Nephron (organoid): ENCODE results near the gene TRMT44.

Experiments
- H3K27ac Mint-ChIP-seq, 3 experiments: 2 replicates each; pipeline ENCODE4 v1.8.0; 2020; ENCODE audit warnings: mixed read lengths in 3 of 3, mild to moderate bottlenecking in 2 of 3, moderate library complexity in 1 of 3
- H3K27me3 Mint-ChIP-seq: 2 replicates; pipeline ENCODE4 v1.8.0; 2021; ENCODE audit warnings: low read depth, mild to moderate bottlenecking, moderate library complexity, mixed read lengths
- H3K36me3 Mint-ChIP-seq: 2 replicates; pipeline ENCODE4 v1.8.0; 2020; ENCODE audit warnings: low read depth, mixed read lengths
- H3K4me1 Mint-ChIP-seq: 2 replicates; pipeline ENCODE4 v1.8.0; 2020; ENCODE audit warnings: mixed read lengths
- H3K4me3 Mint-ChIP-seq, 3 experiments: 2 replicates each; pipeline ENCODE4 v1.8.0; 2020; ENCODE audit warnings: mild to moderate bottlenecking in 3 of 3, mixed read lengths in 3 of 3, moderate library complexity in 2 of 3
- H3K9me3 Mint-ChIP-seq: 2 replicates; pipeline ENCODE4 v1.8.0; 2020; ENCODE audit warnings: mixed read lengths
- CTCF ChIP-seq, 3 experiments: fragments of 200-600 bp; sonication (generic); IDR thresholded peaks; one replicate each; pipeline ENCODE4 v1.5.0; 2021; ENCODE audit warnings: antibody characterized with exemption in 3 of 3; ENCODE audit not compliant: unreplicated experiment in 3 of 3

The TRMT44 gene

GRCh38 chr4:8399298-8399697 lies 41.3 kb upstream of the TRMT44 start:
- Mint-ChIP-seq H3K4me3 (no peak overlapping the region), H3K27ac (no peak overlapping the region), H3K27me3 (peaks cover 7% of the 10 kb centered on the region), H3K9me3 (no peaks in the 10 kb centered on the region), H3K4me1 (peaks cover 55% of the 10 kb centered on the region), H3K36me3 (peaks cover 19% of the 10 kb centered on the region)
- no peak for TF ChIP-seq CTCF (IDR thresholded peaks at IDR 0.05; ENCODE audit: unreplicated experiment in 3 of 3)

DNA sequence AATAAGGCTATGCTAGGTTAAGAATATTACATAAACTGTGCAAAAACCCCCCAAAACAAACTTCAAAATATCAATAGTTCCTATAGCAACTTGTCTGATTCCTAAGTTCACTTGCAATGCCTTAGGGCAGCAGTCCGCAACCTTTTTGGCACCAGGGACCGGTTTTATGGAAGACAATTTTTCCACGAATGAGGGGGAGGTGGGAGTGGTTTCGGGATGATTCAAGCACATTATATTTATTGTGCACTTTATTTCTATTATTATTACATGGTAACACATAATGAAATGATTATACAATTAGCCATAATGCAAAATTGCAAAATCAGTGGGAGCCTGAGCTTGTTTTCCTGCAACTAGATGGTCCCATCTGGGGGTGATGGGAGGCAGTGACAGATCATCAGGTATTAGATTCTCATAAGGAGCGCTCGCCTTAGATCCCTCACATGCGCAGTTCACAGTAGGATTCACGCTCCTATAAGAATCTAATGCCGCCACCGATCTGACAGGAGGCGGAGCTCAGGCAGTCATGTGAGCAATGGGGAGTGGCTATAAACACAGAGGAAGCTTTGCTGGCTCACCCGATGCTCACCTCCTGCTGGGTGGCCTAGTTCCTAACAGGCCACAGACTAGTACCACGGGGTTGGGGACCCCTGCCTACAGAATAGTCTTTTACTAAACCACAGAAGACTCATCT lies 39.8 kb upstream of the TRMT44 start:
- Mint-ChIP-seq H3K36me3 (peaks cover 31% of the 10 kb centered on the region), H3K9me3 (no peaks in the 10 kb centered on the region), H3K4me1 (peaks cover 54% of the 10 kb centered on the region), H3K27me3 (peaks cover 11% of the 10 kb centered on the region), H3K27ac (peak overlapping the region in 2 of 3 experiments; percentile 53 to 54), H3K4me3 (no peak overlapping the region)
- no peak for TF ChIP-seq CTCF (IDR thresholded peaks at IDR 0.05; ENCODE audit: unreplicated experiment in 3 of 3)

- no peaks in the 10 kb centered on the region for H3K9me3 Mint-ChIP-seq
- H3K4me3 Mint-ChIP-seq, result no peak overlapping the region
- H3K4me1 Mint-ChIP-seq, result peaks cover 47% of the 10 kb centered on the region
- H3K36me3 Mint-ChIP-seq, result peaks cover 36% of the 10 kb centered on the region
- peaks cover 16% of the 10 kb centered on the region for H3K27me3 Mint-ChIP-seq
- H3K27ac Mint-ChIP-seq, result no peak overlapping the region
- TF ChIP-seq CTCF (IDR thresholded peaks at IDR 0.05; ENCODE audit: unreplicated experiment in 3 of 3), result no peak
Measured at GRCh38 chr4:8401665-8402064, 38.9 kb upstream of the TRMT44 start.

DNA sequence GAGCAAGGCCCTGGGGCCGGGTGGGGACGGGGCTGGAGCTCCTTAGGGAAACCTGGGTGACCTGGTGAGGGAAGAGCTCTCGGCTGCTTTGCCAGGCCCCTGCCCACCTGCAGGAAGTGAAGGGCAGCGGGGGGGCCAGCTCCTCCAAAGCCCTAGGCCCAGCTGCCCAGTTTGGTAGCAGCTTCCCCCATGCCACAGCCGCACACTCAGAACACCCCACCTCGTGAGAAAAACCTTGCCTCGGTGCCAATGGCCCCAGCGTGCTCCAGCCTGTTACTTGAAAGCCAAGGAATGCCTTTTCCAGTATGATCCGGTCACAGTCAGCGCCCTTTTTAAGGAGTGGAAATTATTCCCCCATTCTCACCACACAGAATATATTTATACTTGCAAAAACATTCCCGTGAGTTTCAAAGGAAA lies 38.4 kb upstream of the TRMT44 start:
- H3K4me1 Mint-ChIP-seq, result peaks cover 45% of the 10 kb centered on the region
- H3K27ac Mint-ChIP-seq, result peak overlapping the region in 2 of 3 experiments; percentile 23 to 80
- TF ChIP-seq CTCF (IDR thresholded peaks at IDR 0.05; ENCODE audit: unreplicated experiment in 3 of 3), result no peak
- peaks cover 40% of the 10 kb centered on the region for H3K36me3 Mint-ChIP-seq
- H3K4me3 Mint-ChIP-seq, result no peak overlapping the region
- peaks cover 16% of the 10 kb centered on the region for H3K27me3 Mint-ChIP-seq
- no peaks in the 10 kb centered on the region for H3K9me3 Mint-ChIP-seq

- Mint-ChIP-seq H3K36me3 (peaks cover 44% of the 10 kb centered on the region), H3K9me3 (no peaks in the 10 kb centered on the region), H3K27ac (peak overlapping the region; percentile 5 to 80 (median 23))
Measured at GRCh38 chr4:8402640-8403039, 37.9 kb upstream of the TRMT44 start.

More at GRCh38 chr4:8402640-8403039, 37.9 kb upstream of the TRMT44 start:
- TF ChIP-seq CTCF (IDR thresholded peaks at IDR 0.05; ENCODE audit: unreplicated experiment in 3 of 3), result no peak
- no peak overlapping the region for H3K4me3 Mint-ChIP-seq
- H3K27me3 Mint-ChIP-seq, result peaks cover 16% of the 10 kb centered on the region
- H3K4me1 Mint-ChIP-seq, result peaks cover 45% of the 10 kb centered on the region
